GM18867 (cell line): ENCODE data around the gene CFAP58.

Source experiments
- ATAC-seq: cut with Tn5 transposase; IDR thresholded peaks from one replicate; pipeline ENCODE4 v1.9.1; 2021; ENCODE audit warnings: mild to moderate bottlenecking, moderate library complexity; ENCODE audit not compliant: unreplicated experiment

CFAP58 gene

DNA sequence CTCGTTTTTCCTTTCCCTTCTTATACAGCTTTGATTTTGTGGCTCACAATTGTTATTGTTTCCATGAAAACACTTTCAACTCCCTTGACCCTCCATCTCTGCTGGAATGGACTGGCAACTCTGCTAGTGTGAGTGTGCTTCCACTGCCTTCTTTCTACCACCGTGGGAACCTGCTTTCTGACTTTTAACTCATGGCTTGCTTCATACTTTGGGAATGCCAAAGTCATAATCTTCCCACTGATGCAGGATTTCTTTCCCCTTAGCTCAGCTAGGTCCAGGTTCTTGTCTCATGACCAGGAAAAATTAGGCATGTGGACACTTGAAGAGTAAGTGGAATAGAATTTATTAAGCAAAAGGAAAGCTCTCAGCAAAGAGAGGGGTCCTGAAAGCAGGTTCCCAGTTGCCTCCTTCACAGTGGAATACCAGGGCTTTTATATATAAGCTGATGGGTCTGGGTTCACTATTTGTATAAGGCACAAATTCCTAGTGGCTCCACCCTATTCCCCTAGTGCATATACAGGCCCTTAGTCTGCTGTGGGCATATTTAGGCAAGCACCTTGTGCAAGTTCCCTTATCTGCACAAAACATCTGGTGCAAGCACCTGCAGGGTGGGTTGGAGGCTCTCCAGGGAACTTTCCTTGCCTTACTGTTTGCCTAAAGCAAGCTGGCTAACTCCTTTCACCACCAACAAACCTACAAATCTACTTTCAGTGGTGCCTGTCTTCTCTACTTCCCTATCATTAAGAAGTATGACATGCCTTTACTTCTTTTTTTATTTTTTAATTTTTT lies 119.5 kb downstream of the CFAP58 start:
- ATAC-seq, result no peak

DNA sequence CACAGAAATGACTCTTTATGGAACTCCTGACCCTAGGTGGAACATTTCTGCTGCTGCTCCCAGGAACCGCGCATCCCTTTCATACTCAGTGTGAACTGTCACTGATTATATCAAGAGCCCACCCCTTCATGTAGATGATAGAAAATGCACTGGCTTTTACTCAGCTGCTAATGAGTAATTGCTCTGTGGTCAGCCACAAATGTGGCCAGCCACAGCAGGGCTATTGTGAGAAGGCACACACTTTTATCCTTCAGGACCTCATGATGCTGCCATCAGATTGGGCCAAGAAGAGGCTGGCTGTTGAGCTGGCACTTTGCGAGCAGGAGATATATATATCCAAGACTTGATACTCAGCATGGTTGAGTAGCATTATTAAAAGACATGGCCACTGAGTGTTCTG lies 124.7 kb downstream of the CFAP58 start:
- ATAC-seq, result no peak

DNA sequence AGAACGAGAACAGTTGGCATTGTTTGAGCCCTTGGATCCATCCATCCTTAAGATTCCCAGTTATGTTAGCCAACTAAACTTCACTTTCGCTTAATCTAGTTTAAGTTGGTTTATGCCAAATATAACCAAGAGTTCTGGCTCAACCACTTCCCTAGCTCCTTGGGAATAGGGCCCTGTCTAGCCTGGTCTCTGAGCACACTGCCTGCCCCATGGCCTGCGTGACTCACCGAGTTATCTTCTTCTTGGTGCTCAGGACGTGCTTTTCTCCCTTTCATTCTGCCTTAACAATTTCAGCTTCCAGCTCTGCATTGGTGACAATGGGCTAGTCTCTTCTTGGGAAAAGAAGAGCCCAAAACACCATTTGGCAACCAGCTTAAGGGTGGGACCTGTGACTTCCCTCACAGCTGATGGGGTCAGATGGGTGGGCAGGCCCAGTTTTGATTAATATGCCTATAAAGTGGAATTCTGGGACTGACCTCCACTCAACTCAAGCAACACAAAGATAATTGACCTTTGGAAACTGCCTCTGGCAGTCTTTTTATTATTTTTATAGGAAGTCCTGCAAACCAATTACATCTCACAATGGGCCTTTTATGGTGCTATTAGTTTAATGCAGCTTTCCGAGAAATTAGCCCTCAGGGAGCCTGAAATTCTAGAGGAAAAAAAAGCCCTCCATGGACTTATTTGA lies 126.4 kb downstream of the CFAP58 start:
- no peak for ATAC-seq

DNA sequence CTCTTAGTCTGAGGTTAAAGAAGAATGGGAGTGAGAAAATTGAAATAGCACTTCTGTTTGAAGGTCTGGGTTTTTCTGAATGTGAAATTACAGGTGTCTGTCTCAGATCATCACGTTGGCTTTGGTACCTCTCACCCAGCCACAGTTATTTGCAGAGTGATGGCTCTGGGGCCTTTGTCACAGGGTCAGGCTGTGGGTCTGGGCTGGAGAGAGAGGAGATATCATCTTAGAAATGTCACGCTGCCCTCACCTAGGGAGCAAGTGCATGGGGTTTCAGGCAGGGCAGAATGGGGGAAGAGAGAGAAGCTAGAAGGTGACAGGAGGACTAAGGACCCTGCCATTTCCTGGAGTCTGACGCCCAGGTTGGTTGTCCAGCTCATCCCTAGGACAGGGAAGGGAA lies 127.2 kb downstream of the CFAP58 start:
- no peak for ATAC-seq

DNA sequence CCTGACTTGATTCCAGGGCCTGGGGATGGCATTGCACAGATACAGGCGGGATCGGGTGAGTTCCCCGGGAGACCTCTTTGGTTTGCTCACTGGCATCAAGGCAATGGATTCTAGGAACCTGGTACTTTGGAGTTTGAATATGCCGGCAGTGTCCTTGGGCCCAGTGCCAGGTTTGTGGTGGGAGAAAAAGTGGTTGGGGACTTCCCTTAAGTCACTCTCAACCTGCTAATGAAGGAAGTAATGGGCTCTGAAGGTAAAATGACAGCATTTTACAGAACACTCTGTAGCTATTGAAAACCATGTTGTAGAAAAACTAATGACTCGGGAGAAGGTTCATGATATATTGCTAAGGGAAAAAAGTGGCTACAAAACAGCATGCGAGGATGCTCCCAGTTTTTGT lies 129.9 kb downstream of the CFAP58 start:
- ATAC-seq, result no peak

DNA sequence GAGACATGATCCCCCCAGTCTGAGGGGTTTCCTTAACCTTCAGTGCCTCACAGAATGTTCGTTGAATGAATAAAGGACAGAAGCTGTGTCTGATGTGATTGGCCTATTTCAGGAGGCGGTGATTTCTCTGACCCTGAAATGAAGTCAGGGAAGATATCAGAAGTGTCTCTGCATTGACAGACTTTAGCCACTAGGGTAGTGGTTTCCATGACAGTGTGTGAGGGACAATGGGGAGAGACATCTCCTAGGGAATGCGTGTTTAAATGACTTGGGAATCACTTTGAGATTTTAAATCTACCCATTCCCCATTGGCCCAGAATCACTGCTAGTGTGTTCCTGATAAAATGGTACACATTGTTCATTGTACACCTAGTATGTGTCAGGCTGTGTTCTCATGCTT lies 132.0 kb downstream of the CFAP58 start:
- ATAC-seq, result no peak

DNA sequence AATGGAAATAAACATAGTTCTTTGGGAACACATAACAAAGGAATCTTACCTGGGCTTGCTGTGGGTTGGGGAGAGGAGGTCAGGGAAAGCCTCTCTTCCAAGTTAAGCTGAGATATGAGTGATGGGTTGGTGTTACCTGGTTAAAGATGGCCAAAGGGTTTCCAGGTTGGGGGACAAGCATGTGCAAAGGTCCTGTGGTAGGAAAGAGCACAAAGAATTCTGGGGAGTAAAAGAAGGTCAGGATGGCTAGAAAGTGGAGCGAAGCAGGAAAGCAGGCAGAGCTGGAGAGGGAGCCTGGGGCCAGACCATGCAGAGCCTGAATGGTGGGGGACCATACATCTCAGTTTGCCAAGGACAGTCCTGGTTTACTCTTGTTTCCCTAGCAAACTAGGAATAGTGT lies 133.2 kb downstream of the CFAP58 start:
- ATAC-seq, result no peak

DNA sequence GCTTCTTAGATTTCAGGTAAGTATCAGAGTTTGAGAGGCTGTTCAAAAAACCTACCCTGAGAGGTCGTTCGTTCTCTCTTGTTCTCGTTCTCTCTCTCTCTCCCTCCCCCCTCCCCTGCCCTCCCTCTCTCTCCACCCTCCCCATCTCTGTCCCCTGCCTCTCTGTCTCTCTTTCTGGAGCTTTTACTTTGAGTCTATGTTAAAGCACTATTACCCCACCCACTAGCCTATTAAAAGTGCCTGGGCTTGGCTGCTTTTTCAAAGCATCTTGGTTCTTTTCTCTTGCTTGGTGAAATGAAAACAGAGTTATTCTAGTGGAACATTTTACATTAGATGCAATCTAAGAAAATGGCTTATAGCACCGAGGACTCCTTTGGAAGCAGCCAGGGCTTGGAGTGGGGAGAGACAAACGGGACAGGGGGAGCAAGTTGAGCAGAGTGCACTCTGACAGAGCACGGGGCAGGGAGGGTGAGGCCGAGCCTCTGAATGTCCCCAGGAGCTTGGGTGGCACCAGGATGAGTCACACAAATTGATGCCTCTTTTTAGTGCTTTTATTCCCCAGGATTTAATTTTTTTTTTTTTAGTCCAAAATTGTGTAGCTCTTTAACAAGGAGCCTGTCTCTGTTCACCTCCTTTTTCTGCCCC lies 134.3 kb downstream of the CFAP58 start:
- ATAC-seq, result no peak

DNA sequence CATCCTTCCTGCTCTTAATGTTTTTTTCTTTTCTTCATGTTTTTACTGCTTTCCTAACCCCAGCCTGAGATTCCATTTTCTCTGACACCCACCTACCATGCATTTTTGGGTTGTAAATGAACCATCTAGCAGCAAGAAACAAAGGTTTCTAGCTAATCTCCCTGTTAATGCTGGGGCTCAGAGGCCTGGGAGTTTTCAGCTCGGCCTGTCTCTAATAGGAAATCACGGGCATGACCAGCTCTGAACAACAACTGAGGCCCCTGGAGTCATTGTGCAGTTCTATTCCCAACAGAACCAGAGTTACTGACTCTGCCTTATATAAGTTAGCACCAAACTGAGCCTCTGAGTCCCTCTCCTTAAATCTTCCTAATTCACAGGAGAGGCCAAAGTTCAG lies 134.8 kb downstream of the CFAP58 start:
- no peak for ATAC-seq

DNA sequence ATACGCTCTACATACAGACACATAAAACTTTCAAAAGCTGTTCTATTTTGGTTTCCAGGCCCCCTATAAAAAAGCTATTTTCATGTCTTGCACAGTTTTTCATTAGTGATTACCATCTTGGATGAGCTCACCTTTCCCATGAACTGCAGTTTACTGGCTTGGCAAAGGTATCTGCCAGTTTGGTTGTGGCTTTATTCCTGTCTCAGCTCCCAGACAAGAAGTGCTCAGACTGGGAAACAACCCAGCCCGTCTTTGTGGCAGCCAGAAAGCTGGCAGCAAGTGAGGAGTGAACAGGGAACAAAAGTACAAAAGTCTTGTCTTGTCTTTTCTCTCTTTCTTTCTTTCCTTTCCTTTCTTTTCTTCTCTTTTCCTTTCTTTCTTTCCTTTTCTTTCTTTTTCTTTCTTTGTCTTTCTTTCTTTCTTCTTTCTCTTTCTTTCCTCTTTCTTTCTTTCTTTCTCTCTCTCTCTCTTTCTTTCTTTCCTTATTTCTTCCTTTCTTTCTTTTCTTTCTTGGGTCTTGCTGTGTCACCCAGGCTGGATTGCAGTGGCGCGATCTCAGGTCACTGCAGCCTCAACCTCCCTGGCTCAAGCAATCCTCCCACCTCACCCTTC lies 138.8 kb downstream of the CFAP58 start:
- no peak for ATAC-seq

DNA sequence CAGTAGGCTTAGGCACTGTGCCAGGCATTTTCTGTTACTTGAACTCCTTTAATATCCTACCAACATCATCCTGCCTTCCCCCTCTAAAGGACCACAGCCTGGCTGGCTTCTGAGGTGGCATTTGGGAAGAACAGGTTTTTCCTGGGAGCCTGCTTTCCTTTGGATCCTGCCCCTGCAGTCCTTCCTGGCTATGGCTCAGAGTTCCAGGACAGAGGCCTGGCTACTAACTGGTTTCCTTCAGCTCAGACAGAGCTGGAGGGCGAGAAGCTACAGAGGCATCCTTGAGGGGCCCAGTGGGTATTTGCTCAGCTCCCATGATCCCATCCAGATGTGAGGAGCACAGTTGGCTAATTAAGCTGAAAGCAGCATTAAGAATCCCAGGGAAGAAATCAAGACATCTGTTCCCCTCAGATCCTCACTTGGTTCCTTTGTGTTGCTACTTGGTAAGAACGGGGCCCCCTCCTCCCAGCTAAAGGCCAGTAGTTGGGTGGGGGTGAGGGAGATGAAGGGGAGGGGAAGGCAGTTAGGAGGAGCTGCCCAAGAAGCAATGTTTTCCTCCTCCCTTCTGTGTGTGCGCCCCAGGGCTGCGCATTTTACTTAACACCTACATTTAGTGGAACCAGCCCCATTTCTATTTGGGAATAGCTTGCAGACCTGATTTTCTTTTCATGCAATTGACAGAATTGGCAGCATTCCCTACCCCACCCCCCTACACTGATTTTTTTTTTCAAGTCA lies 144.9 kb downstream of the CFAP58 start:
- ATAC-seq, result no peak

DNA sequence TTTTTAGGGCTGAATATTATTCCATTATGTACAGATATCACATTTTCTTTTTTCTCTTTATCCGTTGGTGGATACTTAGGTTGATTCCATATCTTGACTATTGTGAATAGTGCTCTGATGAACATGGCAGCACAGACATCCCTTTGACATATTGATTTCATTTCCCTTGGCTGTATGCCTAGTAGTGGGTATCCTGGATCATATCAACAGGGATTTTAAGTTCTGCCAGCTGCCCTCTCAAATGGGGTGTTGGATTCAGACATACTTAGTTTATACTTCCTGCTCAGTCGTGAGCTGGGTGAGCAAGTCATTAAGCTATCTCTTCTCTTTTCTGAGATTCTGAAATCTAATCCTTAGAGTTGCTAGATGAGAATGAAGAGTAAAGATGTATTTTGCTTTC lies 147.8 kb downstream of the CFAP58 start:
- ATAC-seq, result no peak

DNA sequence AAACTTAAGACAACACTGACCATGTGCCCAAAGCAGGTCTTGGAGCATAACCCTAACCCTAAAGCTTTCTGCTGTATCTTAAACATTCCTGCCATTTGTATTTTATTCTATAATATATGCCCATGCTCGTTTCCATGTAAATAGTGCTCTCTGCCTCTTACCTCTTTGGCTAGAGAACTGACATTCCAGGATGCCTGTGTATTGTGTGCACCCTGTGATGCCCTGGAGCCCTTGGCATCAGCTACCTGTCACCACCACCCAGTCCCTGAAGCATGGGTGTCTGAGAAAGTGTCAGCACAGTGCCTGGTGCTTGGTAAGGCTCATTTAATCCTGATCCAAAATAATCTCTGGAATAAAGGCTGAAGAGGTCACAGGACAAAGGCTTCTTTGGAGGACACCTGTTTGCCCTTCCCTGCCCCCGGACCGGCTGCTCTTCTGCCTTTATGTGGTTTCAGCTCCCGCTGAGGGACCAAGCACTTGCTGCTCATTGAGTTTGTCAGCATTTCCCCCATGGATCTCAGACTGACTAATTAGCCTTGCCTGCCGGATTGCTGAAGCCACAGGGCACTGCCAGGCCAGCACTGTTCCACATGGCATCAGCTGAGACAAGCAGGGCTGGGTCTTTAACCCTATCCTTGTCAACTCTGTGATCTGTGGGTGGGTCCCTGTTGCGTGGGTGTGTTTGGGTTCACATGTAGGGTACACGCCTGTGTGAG lies 148.4 kb downstream of the CFAP58 start:
- no peak for ATAC-seq

DNA sequence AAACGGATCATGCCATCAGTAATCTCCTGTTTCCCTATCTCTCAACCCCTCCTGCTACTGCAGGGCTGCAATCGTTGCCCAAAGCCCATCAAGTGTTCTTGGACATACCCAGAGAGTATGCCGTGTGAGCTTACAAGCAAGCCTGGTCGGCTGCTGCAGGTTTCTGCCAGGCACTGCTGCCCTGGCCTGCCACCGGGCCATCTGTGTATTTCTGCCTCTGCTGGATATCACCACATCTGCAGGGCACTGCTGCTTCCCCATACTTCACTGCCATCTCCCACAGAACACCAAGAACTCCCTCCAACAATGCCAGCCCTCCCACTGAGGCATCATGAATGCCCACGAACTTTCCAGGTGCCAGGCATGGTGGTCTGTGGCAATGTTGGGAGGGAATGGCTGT lies 149.3 kb downstream of the CFAP58 start:
- ATAC-seq, result no peak
